Measurements from ENCODE around the gene CYB5R4. TPM values are rescaled to one million over a fixed set of nuclear protein-coding genes. Genes with fewer than 3 reads are reported as not detected.
"Not testable (repeated sequence)": the region's sequence is repeated elsewhere in the genome, so short reads cannot be mapped to it uniquely, and the experiment has no call there.

CYB5R4 gene
- polyA plus RNA-seq, 1 donor: 10.4 TPM

- DNase-seq (ENCODE audit: low read depth): no peak
Measured at GRCh38 chr6:83911278-83911677, 51.8 kb downstream of the CYB5R4 start.

- no peak for DNase-seq (ENCODE audit: low read depth)
Measured at GRCh38 chr6:83914953-83915352, 55.5 kb downstream of the CYB5R4 start.

GRCh38 chr6:83917001-83917400 lies 57.5 kb downstream of the CYB5R4 start:
- no peak for DNase-seq (ENCODE audit: low read depth)

GRCh38 chr6:83920017-83920416 lies 60.5 kb downstream of the CYB5R4 start:
- no peak for DNase-seq (ENCODE audit: low read depth)

- no peak for DNase-seq (ENCODE audit: low read depth)
Measured at GRCh38 chr6:83921315-83921714, 61.8 kb downstream of the CYB5R4 start.

GRCh38 chr6:83927470-83927869 lies 68.0 kb downstream of the CYB5R4 start:
- no peak for DNase-seq (ENCODE audit: low read depth)

- no peak for DNase-seq (ENCODE audit: low read depth)
Measured at GRCh38 chr6:83928286-83928685, 68.8 kb downstream of the CYB5R4 start.

- DNase-seq (ENCODE audit: low read depth): not testable (repeated sequence)
Measured at GRCh38 chr6:83946201-83946833, 86.8 kb downstream of the CYB5R4 start.

GRCh38 chr6:83947983-83948382 lies 88.5 kb downstream of the CYB5R4 start:
- not testable (repeated sequence) for DNase-seq (ENCODE audit: low read depth)

GRCh38 chr6:83948851-83949250 lies 89.4 kb downstream of the CYB5R4 start:
- DNase-seq (ENCODE audit: low read depth): no peak

GRCh38 chr6:83951423-83951822 lies 91.9 kb downstream of the CYB5R4 start:
- DNase-seq (ENCODE audit: low read depth): not testable (repeated sequence)

- no peak for DNase-seq (ENCODE audit: low read depth)
Measured at GRCh38 chr6:83952830-83953229, 93.3 kb downstream of the CYB5R4 start.

GRCh38 chr6:83954371-83954770 lies 94.9 kb downstream of the CYB5R4 start:
- DNase-seq (ENCODE audit: low read depth): no peak

GRCh38 chr6:83958241-83958685 lies 98.8 kb downstream of the CYB5R4 start:
- no peak for DNase-seq (ENCODE audit: low read depth)

- no peak for DNase-seq (ENCODE audit: low read depth)
Measured at GRCh38 chr6:83960664-83961063, 101.2 kb downstream of the CYB5R4 start.

- no peak for DNase-seq (ENCODE audit: low read depth)
Measured at GRCh38 chr6:83962582-83962981, 103.1 kb downstream of the CYB5R4 start.

- DNase-seq (ENCODE audit: low read depth): no peak
Measured at GRCh38 chr6:83966539-83966938, 107.0 kb downstream of the CYB5R4 start.

- DNase-seq (ENCODE audit: low read depth): no peak
Measured at GRCh38 chr6:83970582-83970981, 111.1 kb downstream of the CYB5R4 start.

- DNase-seq (ENCODE audit: low read depth): no peak
Measured at GRCh38 chr6:83974409-83975050, 115.0 kb downstream of the CYB5R4 start.

- DNase-seq (ENCODE audit: low read depth): no peak
Measured at GRCh38 chr6:83976037-83976755, 116.7 kb downstream of the CYB5R4 start.

GRCh38 chr6:83976871-83977270 lies 117.4 kb downstream of the CYB5R4 start:
- DNase-seq (ENCODE audit: low read depth): no peak

GRCh38 chr6:83978324-83978734 lies 118.8 kb downstream of the CYB5R4 start:
- no peak for DNase-seq (ENCODE audit: low read depth)

- DNase-seq (ENCODE audit: low read depth): no peak
Measured at GRCh38 chr6:83978997-83979396, 119.5 kb downstream of the CYB5R4 start.

All from forelimb muscle (tissue), 1 donor.